HL-60 (cell line): ENCODE measurements around the gene SEPTIN10.

Source experiments
- CTCF ChIP-seq: IDR thresholded peaks from one replicate; pipeline ENCODE4 v1.5.1; 2011; ENCODE audit warnings: low read length, control low read depth, inconsistent platforms; ENCODE audit not compliant: insufficient read depth
- GABPA ChIP-seq: IDR thresholded peaks from 2 replicates; pipeline ENCODE4 v1.6.1; 2012; ENCODE audit warnings: low read depth
- POLR2AphosphoS5 ChIP-seq: IDR thresholded peaks from 2 replicates; pipeline ENCODE4 v1.6.1; 2012; ENCODE audit warnings: low read depth
- REST ChIP-seq: IDR thresholded peaks from 2 replicates; pipeline ENCODE4 v1.6.1; 2012; ENCODE audit warnings: low read depth; ENCODE audit not compliant: insufficient replicate concordance

GRCh38 chr2:109629867-109630266 lies 16.1 kb upstream of the SEPTIN10 start:
- TF ChIP-seq POLR2AphosphoS5 (no peak), CTCF (no peak), GABPA (no peak), REST (no peak)
